SH-SY5Y (cell line): ENCODE data around the gene PLCXD3.
A peak's percentile ranks its signal among the peaks of the same experiment; 100 is the strongest.

Experiments used
- GATA2 ChIP-seq: IDR thresholded peaks from 2 replicates; pipeline ENCODE4 v1.6.1; 2011; ENCODE audit warnings: mild to moderate bottlenecking, low read depth, low read length
- GATA3 ChIP-seq: IDR thresholded peaks from 2 replicates; pipeline ENCODE4 v1.6.1; 2011; ENCODE audit warnings: low read depth, mild to moderate bottlenecking, low read length, moderate library complexity

Gene PLCXD3

DNA sequence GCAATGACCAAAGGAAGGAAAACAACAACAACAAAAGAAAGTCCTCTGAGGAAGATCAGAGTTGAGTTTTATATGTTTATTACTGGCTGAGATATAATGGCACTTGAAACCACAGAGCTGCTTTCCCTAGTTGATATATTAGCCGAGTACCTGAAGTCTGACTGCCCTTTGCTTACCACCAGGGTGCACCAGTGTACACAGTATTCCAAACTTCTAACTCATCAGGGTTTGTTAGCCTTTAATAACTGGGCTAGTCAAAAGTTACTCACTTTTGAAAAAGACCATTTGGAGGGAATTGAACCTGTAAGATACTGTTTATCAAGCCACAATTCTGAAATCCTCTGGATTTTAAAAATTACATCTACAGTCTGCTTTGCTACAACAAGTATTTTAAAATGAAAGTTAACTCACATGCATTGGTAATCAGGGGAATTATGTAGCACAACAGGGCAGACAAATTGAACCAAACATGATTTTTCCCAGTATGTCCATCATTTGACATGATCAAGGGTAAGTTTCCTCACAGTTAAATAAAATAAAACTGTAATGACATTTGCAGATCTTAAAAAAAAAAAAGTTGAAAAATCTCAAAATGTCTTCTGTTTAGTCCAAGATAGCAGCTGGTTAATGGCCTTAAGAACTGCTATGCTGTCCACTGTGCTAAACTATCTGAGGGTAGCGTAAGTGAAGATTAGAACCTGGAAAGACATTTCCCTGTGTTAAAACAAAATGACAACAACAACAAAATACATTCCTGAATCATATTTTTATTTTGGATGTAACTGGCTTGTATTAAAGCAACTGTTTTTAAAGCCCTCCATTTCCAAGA lies 239.8 kb downstream of the PLCXD3 start:
- TF ChIP-seq GATA2 = no peak

GRCh38 chr5:41268894-41269293 lies 241.5 kb downstream of the PLCXD3 start:
- TF ChIP-seq GATA3 = no peak
- TF ChIP-seq GATA2 = no peak

- TF ChIP-seq GATA2 = no peak
- no peak for TF ChIP-seq GATA3
These were observed 244.0 kb downstream of the PLCXD3 start for GRCh38 chr5:41266377-41266776.

- peak; percentile 88 for TF ChIP-seq GATA2
- peak; percentile 96 for TF ChIP-seq GATA3
These were observed 246.4 kb downstream of the PLCXD3 start for GRCh38 chr5:41264019-41264418.

GRCh38 chr5:41263335-41263734 lies 247.1 kb downstream of the PLCXD3 start:
- TF ChIP-seq GATA3 (no peak), GATA2 (no peak)
